ENCODE results near the gene LGALS9C.
"Not testable (repeated sequence)": the region's sequence is repeated elsewhere in the genome, so short reads cannot be mapped to it uniquely, and the experiment has no call there.

The LGALS9C gene

DNA sequence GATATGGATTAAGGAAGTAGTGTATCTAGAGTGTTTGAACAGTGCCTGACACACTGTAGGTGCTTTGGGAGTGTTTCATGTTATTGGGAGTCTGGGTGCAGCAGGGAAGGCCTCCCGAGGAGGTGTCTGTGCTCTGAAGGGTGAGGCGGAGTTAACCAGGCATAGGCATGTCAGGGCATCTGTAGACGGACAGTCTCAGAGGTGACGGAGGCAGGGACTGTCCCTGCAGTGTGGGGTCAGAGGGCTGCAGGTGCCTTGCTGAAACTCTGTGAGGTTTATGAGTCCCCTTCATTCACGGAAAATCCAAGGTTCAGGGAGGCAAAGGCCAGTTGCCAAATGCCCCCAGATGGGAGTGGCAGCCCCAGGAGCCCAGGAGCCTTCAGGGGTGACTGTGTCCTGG is 778 bp downstream of the LGALS9C start:
- not testable (repeated sequence) for DNase-seq (ENCODE audit: insufficient read length, low spot score)
- peak; percentile 86 for FAIRE-seq

DNA sequence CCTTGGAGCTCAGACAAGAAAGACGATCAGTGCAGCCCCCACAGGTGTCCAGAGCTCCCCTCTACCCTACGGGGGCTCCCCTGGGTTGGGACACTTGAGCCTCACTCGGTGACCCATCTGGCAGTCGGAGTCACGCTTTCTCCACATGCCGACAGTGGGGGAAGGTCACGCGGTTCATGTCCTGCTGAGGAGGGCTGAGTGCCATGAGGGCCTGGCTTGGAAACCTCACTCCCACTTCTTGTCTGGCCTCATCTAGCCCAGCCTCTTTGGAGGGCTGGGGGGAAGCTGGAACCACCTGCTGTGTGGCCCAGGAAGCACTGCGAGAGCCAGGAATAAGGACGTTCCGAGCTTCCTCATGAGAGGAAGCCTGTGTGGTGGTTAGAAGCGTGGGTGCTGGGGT is 1.8 kb downstream of the LGALS9C start:
- not testable (repeated sequence) for DNase-seq (ENCODE audit: insufficient read length, low spot score); FAIRE-seq

DNA sequence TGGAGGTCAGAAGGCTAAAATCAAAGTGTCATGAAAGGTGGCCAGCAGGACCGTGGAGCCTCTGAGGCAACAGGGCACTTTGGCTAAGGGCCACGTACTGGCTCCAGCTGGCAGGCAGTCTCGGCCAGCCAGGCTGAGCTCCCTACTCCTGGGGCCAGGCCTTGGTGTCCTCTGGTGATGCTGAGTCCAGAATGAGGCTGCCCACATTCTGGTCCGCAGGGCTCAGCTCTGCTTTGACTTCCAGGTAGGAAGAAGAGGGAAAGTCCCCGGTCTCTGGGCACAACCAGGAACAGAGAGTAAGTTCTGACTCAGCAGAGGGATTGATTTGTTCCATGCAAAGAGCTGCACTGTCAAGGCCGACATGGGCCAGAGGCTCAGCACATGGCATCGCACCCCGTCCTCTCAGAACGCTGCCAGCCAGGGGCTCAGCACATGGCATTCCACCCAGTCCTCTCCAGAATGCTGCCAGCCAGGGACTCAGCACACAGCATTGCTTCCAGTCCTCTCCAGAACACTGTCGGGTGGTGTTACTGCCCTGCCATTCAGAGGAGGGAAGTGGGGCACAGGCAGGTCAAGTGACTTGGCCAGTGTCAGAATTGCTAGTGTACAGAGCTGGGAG is 2.5 kb downstream of the LGALS9C start:
- not testable (repeated sequence) for FAIRE-seq; DNase-seq (ENCODE audit: insufficient read length, low spot score)

DNA sequence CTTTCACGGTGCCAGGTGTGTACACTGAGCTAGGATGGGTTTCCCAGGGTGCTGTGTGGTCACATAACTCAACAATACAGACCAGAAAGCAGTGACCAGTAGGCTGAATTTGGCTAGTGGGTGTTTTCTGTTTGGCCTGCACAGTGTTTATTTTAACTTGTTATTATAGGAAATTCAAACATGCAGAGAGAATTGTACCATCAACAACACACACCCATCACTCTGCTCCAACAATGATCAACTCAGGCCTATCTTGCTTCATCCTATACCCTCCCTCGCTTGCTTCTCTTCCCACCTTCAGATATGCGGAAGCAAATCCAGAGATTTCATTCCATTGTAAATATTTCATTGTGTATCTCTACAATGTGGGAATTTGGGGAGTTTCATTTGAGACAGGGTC is 5.2 kb downstream of the LGALS9C start:
- FAIRE-seq; DNase-seq (ENCODE audit: insufficient read length, low spot score): not testable (repeated sequence)

DNA sequence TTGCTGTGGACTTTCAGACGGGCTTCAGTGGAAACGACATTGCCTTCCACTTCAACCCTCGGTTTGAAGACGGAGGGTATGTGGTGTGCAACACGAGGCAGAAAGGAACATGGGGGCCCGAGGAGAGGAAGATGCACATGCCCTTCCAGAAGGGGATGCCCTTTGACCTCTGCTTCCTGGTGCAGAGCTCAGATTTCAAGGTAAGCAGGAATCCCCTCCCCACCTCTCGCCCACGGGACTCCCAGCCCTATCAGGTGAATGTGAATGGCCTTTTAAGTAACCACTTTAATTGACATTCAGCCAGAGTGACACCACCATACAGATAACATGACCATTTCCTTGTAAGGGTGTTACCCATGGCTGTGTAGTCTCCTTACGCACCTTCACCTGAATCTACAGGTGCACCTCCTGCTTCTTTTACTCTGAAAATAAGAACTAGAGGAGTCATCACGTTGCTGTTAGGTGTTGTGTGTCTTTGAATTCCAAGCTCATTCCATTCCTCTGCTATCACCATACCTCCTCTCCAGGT is 9.4 kb downstream of the LGALS9C start:
- DNase-seq (ENCODE audit: insufficient read length, low spot score); FAIRE-seq: not testable (repeated sequence)

DNA sequence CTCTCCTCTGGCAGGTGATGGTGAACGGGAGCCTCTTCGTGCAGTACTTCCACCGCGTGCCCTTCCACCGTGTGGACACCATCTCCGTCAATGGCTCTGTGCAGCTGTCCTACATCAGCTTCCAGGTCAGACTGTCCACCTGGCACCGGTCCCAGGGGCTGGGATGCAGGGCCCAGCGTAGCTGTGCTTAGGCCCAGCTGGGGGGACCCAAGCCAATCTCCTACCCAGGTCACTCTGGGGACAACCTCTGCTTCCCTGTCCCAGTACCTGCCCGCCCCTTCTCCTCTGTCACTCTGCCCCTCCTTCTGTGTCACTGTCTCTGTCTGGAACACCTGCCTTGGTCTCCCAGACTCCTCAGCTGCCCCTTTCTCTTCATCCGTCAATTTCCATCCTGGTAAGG is 11.0 kb downstream of the LGALS9C start:
- not testable (repeated sequence) for DNase-seq (ENCODE audit: insufficient read length, low spot score); FAIRE-seq

DNA sequence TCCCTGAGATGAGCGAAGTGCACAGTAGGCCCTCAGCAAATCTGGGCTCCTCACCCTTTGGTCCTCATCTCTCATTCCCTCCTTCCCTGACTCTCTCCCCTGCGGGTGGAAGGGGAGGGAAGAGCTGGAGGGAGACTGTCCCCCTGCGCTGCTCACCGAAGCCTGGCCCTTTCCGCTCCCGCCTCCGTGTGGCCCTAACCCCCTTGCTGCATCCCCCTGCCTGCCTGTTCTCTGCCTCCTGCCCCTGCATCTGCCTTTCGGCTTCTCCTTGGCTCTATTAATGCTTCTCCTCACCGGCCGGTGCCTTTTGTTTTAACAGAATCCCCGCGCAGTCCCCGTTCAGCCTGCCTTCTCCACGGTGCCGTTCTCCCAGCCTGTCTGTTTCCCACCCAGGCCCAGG is 12.0 kb downstream of the LGALS9C start:
- not testable (repeated sequence) for FAIRE-seq; DNase-seq (ENCODE audit: insufficient read length, low spot score)

DNA sequence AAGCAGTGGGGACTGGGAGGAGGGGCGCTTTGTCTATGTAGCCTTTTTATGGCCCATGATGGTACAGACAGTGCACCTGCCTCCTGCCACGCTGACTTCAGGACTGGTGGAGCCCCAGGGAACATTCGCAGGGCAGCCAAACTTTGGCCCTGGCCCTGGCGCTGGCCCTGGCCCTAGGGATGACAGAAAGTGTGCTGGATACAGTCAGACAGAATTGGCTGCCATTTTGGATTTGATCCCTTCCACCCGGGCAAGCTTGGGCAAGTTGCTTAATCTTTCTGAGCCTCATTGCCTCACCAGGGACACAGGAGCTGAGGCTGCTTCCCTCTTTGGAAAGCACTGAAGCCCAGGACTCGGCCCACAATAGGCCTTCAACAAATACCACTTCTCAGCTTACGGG is 13.4 kb downstream of the LGALS9C start:
- not testable (repeated sequence) for FAIRE-seq; DNase-seq (ENCODE audit: insufficient read length, low spot score)

DNA sequence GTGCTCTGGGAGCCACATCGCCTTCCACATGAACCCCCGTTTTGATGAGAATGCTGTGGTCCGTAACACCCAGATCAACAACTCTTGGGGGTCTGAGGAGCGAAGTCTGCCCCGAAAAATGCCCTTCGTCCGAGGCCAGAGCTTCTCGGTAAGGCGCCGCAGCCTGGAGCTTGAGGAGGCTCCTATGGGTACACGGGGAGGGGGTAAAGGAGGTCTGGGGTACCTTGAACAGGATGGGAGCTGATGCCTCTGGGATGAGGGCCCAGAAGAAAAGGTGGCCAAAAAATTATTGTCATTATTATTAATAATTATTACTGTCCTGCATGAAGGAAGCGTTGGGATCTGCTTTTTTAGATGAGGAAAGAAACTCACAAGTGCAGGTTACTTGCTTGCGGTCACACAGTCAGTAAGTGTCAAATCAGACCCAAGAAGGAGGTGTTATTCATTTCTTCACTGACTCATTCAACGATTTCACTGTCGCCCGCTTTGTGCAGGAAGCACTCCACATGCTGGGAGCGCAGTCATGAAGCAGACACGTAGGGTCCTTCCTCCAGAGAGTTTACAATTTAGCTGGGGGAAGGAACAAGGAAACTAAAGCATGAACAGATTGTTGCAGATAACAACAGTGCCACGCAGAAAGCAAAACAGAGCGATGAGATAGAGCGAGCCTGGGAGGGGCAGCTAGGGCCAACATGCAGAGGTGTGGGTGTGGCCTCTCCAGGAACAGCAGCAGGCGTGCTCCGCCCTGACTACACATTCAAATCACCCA is 16.3 kb downstream of the LGALS9C start:
- not testable (repeated sequence) for DNase-seq (ENCODE audit: insufficient read length, low spot score)
- peak; percentile 98 for FAIRE-seq

DNA sequence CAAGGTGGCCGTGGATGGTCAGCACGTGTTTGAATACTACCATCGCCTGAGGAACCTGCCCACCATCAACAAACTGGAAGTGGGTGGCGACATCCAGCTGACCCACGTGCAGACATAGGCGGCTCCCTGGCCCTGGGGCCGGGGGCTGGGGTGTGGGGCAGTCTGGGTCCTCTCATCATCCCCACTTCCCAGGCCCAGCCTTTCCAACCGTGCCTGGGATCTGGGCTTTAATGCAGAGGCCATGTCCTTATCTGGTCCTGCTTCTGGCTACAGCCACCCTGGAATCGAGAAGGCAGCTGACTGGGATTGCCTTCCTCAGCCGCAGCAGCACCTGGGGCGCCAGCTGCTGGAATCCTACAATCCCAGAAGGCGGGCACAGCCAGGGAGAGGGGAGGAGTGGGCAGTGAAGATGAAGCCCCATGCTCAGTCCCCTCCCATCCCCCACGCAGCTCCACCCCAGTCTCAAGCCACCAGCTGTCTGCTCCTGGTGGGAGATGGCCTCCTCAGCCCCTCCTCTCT is 17.7 kb downstream of the LGALS9C start:
- DNase-seq (ENCODE audit: insufficient read length, low spot score); FAIRE-seq: not testable (repeated sequence)

DNA sequence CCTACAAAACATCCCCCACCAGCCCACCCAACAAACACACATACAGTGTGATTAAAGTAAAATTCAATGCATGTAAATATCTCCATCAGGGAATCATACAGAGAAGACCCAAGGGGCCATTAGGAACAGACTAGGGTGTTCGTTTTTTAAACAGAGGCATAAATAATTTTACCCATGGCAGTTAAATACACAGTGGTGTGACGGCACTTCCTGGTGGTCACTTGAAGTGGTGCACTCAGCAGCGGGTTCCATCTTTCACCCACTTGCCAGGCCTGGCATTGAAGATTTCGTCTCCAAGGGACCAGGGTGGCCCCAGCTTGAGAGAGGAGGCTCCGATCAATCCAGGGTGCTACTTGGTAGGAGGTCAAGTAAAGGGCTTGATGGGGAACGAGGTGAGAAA is 20.5 kb downstream of the LGALS9C start:
- FAIRE-seq: peak; percentile 72
- DNase-seq (ENCODE audit: insufficient read length, low spot score): not testable (repeated sequence)

DNA sequence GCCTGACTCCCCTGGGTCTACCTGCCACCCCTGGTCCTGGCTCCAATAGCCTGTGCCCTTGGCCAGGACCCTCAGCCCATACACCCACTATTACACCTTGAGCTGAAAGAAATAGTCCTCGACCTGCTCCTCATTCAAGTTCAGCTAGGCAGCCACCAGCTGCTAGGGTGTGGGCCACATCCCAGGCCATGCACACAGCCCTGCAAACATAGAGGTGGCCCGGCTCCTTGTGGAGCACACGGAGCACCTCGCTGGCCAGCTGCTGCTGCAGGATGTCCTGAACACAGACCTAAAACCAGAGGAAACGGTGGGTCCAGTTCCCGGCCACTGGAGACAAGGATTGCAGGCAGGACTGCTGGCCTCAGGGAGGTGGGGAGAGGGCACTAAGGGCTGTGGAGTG is 22.5 kb downstream of the LGALS9C start:
- DNase-seq (ENCODE audit: insufficient read length, low spot score); FAIRE-seq: not testable (repeated sequence)

DNA sequence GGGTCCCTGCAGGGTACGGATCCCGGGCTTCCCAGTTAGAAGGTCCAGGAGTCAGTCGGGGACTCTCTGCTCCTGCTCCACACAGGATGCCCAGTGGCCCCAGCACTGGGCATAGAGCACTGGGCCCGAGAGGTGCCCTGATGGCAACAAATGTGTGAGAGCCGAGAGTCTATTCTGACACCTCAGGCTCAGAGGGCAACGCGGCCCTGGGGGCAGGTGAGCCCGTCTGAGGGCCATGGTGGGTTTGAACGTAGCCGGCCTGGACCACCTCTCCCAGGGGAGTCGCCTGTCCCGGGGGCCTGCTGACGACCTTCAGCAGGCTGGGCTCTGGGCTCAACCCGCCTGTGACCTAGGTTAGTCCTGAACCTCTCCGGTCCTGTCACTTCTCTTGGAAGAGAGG is 23.2 kb downstream of the LGALS9C start:
- FAIRE-seq; DNase-seq (ENCODE audit: insufficient read length, low spot score): not testable (repeated sequence)

DNA sequence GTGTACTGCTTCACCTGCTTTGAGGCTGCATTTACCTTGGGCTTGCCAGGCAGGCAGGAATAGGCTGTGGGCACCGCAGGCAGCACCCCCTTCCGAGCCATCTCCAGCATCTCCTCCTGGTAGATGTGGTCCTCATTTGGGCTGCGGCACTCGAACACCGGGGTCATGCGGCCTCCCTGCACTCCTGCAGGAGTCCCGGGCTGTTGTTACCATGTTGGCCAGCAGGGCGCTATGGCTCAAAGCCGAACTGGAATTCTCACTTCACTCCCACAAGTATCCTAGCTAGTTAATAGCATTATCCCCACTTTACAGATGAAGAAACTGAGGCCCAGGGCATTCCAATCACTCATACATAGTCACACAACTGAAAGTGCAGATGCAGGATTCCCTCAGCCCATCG is 23.7 kb downstream of the LGALS9C start:
- FAIRE-seq; DNase-seq (ENCODE audit: insufficient read length, low spot score): not testable (repeated sequence)

DNA sequence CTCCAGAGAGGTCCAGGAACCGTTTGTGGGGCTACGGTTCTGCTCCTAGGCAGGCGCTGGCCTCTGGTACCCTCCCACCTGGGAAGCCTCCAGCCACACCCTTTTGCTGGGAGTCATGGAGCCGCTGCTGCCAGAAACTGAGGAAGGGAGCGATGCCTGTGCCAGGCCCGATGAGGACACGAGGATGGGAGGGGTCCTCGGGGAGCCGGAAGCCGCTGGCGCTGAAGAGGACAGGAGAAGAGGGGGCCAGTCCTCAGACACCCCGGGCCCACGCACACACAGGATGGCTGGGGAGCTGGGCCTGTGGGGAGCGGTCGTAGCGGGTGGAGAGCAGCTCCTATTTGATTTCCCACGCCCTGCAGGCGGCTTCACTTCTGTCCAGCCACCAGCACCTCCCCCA is 24.2 kb downstream of the LGALS9C start:
- FAIRE-seq: not testable (repeated sequence)

DNA sequence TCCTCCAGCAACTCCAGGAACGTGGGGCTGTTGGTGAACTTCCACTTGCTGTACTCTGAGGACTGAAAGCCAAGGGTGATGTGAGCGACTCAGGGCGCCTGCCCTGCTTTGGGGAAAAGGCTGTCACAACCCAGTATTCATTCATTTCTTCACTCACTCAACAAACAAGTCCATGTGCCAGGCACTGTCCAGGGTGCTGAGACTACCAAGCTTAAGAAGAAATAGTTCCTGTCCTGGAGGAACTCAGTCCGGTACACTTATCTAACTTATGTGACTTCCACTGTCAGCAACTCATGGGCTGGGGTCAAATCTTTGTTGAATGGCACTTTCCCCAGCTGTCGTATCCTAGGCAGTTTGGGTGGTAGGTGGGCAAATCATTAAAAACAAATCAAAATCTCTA is 26.6 kb downstream of the LGALS9C start:
- not testable (repeated sequence) for DNase-seq (ENCODE audit: insufficient read length, low spot score); FAIRE-seq

More for the DNA sequence above, 24.2 kb downstream of the LGALS9C start:
- DNase-seq (ENCODE audit: insufficient read length, low spot score): not testable (repeated sequence)

DNA sequence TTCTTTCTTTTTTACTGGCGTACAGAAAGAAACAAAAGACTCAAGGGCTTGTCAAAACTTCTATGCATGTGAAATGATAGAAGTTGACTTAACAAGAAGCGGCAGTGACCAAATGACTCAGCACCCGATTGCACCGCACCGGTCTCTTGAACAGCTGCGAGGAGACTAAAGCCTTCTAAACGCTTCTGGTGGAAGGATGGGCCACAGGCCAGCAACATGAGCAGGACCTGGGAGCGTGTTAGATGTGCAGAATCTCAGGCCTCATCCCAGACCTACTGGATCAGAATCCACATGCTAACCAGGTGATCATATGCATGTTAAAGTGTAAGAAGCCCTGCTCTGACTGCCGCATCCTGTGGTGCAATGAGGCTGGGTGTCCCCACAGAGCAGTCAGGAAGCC is 31.1 kb downstream of the LGALS9C start:
- DNase-seq (ENCODE audit: insufficient read length, low spot score); FAIRE-seq: not testable (repeated sequence)

DNA sequence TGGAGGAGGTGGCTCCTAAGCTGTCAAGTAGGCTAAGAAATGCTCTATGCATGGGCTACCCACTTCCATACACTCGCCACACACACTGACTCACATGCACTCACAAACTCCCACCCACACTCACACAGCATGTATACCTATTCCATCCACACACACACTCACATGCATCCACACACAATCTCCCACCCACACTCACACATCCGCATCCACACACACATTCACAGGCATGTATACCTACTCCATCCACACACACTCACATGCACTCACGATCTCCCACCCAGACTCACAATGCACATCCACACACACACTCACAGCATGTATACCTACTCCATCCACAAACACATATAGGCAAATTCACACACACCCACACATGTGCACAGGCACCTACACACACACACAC is 32.1 kb downstream of the LGALS9C start:
- FAIRE-seq; DNase-seq (ENCODE audit: insufficient read length, low spot score): not testable (repeated sequence)

DNA sequence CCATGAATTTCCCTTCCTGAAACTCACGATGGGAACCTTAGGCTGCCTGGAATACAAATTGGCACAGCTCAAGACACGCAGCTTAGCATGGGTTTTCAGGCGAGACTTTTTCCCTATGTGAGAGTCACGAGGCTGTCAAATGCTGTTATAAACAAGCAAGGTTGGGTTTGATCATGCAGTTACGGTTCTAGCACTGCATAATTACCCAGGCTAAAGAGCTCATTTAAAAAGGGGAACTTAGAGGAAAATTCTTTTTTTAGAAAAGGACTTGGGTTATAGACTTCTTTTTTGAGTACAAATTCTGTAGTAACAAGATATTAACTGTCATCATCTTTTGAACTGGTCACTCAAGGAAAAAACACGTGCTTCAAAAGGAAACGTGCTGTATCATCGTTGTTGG is 44.5 kb downstream of the LGALS9C start:
- DNase-seq (ENCODE audit: insufficient read length, low spot score); FAIRE-seq: not testable (repeated sequence)

DNA sequence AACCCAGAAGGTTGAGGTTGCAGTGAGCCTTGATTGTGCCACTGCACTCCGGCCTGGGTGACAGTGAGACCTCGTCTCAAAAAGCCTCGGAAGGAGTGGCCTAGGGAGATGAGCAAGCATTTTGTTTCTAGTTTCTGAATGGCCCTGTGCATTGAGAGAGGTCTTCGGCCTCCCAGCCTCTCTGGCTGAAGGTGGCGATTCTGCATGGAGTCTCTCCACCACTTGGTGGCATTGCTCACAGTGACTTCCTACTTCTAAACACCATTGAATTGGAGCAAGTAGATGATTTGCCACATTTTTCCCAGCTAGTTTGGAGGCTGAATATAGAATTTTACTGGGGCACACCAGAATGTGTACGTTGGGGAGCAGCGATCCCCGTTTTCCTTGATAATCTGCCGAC is 48.4 kb downstream of the LGALS9C start:
- FAIRE-seq; DNase-seq (ENCODE audit: insufficient read length, low spot score): not testable (repeated sequence)

DNA sequence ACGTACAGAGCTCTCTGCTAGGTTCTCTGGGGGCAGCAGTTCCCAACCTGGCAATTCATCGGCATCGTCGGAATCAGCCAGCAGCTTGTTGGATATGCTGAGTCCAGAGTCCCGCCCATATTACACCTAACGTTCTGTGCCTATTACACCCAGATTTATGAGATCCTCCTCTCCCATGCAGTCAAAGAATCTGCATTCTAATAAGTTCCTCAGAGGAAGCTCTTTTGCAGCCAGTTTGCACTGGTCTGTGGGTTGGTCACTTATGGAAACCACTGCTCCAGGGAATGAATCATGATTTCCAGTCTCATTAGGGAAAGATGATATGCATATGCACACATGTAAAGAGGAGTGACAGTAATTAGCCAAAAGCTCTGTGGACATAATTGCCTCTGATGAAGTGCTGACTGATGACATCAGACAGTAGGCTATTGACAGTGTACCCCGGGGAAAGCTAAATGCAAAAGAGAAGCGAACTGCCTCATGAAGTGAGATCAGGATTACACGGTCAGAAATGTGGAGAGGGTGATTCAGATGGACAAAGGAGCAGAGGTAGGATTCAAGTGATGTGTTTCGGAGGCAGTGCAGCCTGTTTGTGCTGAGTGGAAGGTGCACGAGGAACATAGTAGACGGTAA is 49.7 kb downstream of the LGALS9C start:
- not testable (repeated sequence) for DNase-seq (ENCODE audit: insufficient read length, low spot score); FAIRE-seq
